ENCODE data around the gene CCDC92.

The CCDC92 gene

GRCh38 chr12:124002021-124002644 lies 29.5 kb upstream of the CCDC92 start:
- no peak for DNase-seq

GRCh38 chr12:124001343-124001742 lies 28.7 kb upstream of the CCDC92 start:
- DNase-seq: no peak

- DNase-seq: no peak
Measured at GRCh38 chr12:124000111-124000510, 27.5 kb upstream of the CCDC92 start.

GRCh38 chr12:123998991-123999359 lies 26.3 kb upstream of the CCDC92 start:
- DNase-seq: no peak

- DNase-seq: no peak
Measured at GRCh38 chr12:123998344-123998990, 25.8 kb upstream of the CCDC92 start.

- DNase-seq: no peak
Measured at GRCh38 chr12:123997908-123998307, 25.3 kb upstream of the CCDC92 start.

- no peak for DNase-seq
Measured at GRCh38 chr12:123997033-123997822, 24.6 kb upstream of the CCDC92 start.

GRCh38 chr12:123996581-123996980 lies 23.9 kb upstream of the CCDC92 start:
- DNase-seq: peak; percentile 25

GRCh38 chr12:123995023-123995748 lies 22.6 kb upstream of the CCDC92 start:
- DNase-seq: no peak

- DNase-seq: no peak
Measured at GRCh38 chr12:123992118-123992825, 19.6 kb upstream of the CCDC92 start.

GRCh38 chr12:123991372-123991951 lies 18.8 kb upstream of the CCDC92 start:
- DNase-seq: no peak

GRCh38 chr12:123990511-123990910 lies 17.9 kb upstream of the CCDC92 start:
- no peak for DNase-seq

GRCh38 chr12:123989753-123990152 lies 17.1 kb upstream of the CCDC92 start:
- DNase-seq: no peak

GRCh38 chr12:123989168-123989567 lies 16.5 kb upstream of the CCDC92 start:
- no peak for DNase-seq

GRCh38 chr12:123987022-123987421 lies 14.4 kb upstream of the CCDC92 start:
- DNase-seq: no peak

- DNase-seq: no peak
Measured at GRCh38 chr12:123986374-123986965, 13.8 kb upstream of the CCDC92 start.

GRCh38 chr12:123984903-123985302 lies 12.3 kb upstream of the CCDC92 start:
- DNase-seq: no peak

GRCh38 chr12:123983822-123984485 lies 11.3 kb upstream of the CCDC92 start:
- DNase-seq: peak; percentile 36

GRCh38 chr12:123982269-123982668 lies 9.6 kb upstream of the CCDC92 start:
- DNase-seq: no peak

- DNase-seq: no peak
Measured at GRCh38 chr12:123979566-123979965, 6.9 kb upstream of the CCDC92 start.

GRCh38 chr12:123976227-123976826 lies 3.7 kb upstream of the CCDC92 start:
- no peak for DNase-seq
